Measurements from ENCODE around the gene EPHA1.

Gene EPHA1

DNA sequence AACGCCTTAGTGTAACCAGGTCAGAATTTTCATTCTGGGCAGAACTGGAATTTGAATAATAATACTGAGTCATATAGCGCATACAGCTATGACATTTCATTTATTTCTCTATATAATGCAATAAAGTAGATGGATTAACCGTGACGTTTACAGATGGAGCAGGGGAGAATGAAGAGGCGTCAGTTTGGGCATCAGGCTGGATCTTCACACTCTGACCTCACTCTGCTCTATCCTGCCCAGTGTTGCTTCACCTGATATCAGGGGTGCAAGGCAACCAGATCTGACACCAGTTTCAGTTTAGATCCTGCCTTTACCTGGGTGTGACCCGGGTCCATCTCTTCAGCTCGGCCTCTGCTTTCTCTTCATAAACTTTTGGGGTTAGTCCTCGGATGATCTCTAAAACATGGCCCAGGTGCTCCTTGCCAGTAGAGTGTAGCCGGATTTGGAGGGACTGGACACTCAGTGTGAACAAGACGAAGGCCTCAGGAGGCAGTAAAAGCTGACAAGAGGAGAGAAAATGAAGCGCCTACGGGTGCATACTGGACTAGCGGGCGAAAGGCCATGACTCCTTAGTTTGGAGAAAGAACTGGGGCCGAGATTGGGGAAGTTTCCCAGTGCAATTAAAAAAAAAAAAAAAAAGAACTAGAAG is 28.9 kb downstream of the EPHA1 start:
- DNase-seq (ENCODE audit: low spot score): no peak
- in situ Hi-C loops (cut with MboI; ENCODE audit: low sequenced_read_pairs, unreplicated experiment): no loop called here
- TF ChIP-seq, protein P1, sequence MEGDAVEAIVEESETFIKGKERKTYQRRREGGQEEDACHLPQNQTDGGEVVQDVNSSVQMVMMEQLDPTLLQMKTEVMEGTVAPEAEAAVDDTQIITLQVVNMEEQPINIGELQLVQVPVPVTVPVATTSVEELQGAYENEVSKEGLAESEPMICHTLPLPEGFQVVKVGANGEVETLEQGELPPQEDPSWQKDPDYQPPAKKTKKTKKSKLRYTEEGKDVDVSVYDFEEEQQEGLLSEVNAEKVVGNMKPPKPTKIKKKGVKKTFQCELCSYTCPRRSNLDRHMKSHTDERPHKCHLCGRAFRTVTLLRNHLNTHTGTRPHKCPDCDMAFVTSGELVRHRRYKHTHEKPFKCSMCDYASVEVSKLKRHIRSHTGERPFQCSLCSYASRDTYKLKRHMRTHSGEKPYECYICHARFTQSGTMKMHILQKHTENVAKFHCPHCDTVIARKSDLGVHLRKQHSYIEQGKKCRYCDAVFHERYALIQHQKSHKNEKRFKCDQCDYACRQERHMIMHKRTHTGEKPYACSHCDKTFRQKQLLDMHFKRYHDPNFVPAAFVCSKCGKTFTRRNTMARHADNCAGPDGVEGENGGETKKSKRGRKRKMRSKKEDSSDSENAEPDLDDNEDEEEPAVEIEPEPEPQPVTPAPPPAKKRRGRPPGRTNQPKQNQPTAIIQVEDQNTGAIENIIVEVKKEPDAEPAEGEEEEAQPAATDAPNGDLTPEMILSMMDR (IDR thresholded peaks at IDR 0.05; ENCODE audit: borderline replicate concordance, control extremely low read depth, extremely low read depth, insufficient read depth, missing control alignments): no peak

DNA sequence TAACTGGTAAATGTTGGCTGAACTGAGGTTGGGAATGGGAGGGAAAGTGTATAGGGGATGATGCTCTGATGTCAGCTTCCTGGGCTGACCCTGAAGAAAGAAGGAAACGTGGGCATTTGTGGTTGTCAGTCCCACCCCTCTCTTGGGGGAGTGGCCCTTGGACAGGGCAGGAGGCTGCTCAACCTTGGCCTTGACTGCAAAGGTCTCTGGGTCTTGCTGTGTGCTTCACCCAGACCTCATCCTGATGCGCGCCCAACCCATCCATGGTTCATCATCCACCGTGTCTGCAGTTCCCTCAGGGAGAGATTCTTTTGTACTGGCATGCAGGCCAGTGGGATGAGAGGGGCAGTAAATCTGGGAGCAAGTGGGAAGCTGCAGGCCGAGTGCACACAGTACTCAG is 32.3 kb downstream of the EPHA1 start:
- DNase-seq (ENCODE audit: low spot score): no peak
- in situ Hi-C loops (cut with MboI; ENCODE audit: low sequenced_read_pairs, unreplicated experiment): no loop called here
- TF ChIP-seq, protein P1 (IDR thresholded peaks at IDR 0.05; ENCODE audit: borderline replicate concordance, control extremely low read depth, extremely low read depth, insufficient read depth, missing control alignments): no peak

DNA sequence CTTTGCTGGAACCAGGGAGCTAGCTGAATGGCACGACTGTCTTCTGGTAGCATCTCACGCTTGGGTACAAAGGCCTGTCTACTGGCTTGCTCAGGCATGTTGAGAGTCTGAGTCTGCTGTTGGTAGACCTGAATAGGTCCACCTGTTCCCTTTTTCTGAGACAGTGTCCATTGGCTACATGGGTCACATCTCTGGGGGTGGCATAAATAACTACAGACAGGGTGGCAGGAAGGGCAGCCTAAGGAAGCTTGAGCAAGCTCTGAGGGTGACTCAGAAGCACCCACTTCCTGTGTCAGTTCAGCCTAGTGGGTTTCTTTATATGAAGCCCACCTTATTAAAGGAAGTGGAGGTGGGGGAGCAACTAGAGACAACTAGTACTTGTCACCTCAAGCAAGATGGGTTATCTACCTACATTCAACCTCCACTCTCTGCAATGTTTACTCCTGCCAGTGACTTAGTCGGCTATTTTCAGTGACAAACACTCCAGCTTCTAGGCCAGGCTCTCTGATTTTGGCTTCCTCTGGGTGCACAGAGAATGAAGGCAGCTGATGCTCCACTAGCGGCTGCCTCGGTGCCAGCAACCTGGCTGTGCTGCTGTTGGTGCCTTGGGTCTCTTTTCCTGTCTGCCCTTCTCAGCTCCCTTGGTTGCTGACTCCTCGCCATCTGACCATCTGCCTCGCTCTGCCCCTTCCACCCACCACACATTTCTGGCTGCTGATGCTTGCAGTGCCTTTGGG is 33.2 kb downstream of the EPHA1 start:
- in situ Hi-C loops (cut with MboI; ENCODE audit: low sequenced_read_pairs, unreplicated experiment): no loop called here
- TF ChIP-seq, protein P1 (IDR thresholded peaks at IDR 0.05; ENCODE audit: borderline replicate concordance, control extremely low read depth, extremely low read depth, insufficient read depth, missing control alignments): no peak
- DNase-seq (ENCODE audit: low spot score): no peak

DNA sequence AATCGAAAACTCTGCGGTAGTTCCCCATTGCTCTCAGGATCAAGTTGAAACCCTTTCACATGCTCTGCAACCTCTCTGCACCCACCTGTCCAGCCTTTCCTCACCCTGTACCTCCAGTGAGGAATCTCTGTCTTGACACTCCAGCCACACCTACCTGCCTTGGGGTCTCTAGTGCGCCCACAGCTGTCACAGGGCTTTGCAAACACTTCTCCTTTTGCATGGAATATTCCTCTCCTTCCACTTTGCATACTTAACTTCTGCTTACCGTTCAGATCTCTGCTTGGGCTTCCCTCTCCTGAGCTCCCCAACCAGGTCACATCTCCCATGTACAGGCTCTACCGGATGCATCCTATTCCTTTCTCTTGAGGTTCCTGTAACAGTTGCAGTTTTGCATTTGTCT is 34.1 kb downstream of the EPHA1 start:
- TF ChIP-seq, protein P1 (IDR thresholded peaks at IDR 0.05; ENCODE audit: borderline replicate concordance, control extremely low read depth, extremely low read depth, insufficient read depth, missing control alignments): no peak
- DNase-seq (ENCODE audit: low spot score): no peak
- in situ Hi-C loops (cut with MboI; ENCODE audit: low sequenced_read_pairs, unreplicated experiment): no loop called here

DNA sequence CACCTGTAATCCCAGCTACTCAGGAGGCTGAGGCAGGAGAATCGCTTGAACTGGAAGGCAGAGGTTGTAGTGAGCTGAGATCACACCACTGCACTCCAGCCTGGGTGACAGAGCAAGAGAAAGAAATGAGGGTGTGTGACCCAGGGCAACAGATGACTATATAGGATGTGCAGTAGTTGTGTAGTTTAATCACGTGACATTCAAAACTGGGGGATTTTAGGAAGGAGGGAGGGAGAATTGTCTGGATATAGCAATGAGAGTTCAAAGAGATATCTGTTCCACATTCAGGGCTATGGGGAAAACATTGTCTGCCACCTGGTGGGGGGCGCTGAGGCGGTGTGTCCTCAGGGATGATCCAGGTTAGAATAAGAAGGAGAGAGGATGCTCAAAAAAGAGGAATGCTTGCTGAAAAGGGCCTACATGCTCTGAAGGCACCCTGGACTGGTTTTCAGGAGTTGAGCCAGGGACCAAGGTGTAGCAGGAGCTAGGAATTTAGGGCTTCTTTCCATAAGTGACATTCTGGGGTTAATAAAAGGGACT is 35.3 kb downstream of the EPHA1 start:
- TF ChIP-seq, protein P1 (IDR thresholded peaks at IDR 0.05; ENCODE audit: borderline replicate concordance, control extremely low read depth, extremely low read depth, insufficient read depth, missing control alignments): no peak
- DNase-seq (ENCODE audit: low spot score): no peak
- in situ Hi-C loops (cut with MboI; ENCODE audit: low sequenced_read_pairs, unreplicated experiment): no loop called here

DNA sequence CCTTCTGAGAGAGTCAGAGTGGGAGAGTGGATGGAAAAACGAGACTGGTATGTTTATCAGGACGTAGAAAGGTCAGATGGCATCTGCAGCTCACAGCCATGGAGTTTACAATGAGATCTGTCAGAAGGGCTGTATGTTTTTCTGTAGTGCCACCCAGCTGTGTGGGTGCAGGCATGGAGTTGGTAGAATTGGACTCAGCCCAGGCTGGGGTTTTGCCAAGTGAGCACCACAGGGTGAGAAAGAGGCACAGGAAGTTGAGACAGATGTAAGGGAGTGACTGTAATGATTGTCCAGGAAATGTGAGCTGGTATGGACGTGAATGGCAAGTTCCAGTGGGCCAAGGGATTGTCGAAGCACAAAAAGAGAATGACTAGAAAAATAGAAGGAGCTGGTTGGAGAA is 36.6 kb downstream of the EPHA1 start:
- TF ChIP-seq, protein P1 (IDR thresholded peaks at IDR 0.05; ENCODE audit: borderline replicate concordance, control extremely low read depth, extremely low read depth, insufficient read depth, missing control alignments): no peak
- no peak for DNase-seq (ENCODE audit: low spot score)
- in situ Hi-C loops (cut with MboI; ENCODE audit: low sequenced_read_pairs, unreplicated experiment): no loop called here

All from GM13976 (cell line).